HepG2 (cell line): Measurements from ENCODE around the gene ZNF282. TPM values are rescaled to one million over a fixed set of nuclear protein-coding genes. Genes with fewer than 3 reads are reported as not detected.
A peak's percentile ranks its signal among the peaks of the same experiment; 100 is the strongest.

Experiments used
- CEBPG ChIP-seq: IDR thresholded peaks from 2 replicates; pipeline ENCODE4 v1.6.1; 2016
- CHD2 ChIP-seq: IDR thresholded peaks from 2 replicates; pipeline ENCODE4 v1.6.1; 2011; ENCODE audit warnings: low read depth, low read length, improper control_type of control experiment
- EHMT2 ChIP-seq: fragments of 200-600 bp; sonication (generic); IDR thresholded peaks from 2 replicates; pipeline ENCODE4 v1.7.0; 2017; ENCODE audit warnings: antibody characterized with exemption, low read depth, low read length, borderline replicate concordance
- FOSL2 ChIP-seq: sonication (generic); formaldehyde crosslinking; IDR thresholded peaks from 2 replicates; pipeline ENCODE4 v1.4.0; 2020; ENCODE audit warnings: missing genetic modification reagents
- GABPB1 ChIP-seq: IDR thresholded peaks from 2 replicates; pipeline ENCODE4 v1.6.1; 2016; ENCODE audit warnings: mild to moderate bottlenecking, missing genetic modification reagents, moderate library complexity, missing compliant biosample characterization
- MXD4 ChIP-seq: IDR thresholded peaks from 2 replicates; pipeline ENCODE4 v1.6.1; 2016; ENCODE audit warnings: mild to moderate bottlenecking, missing biosample characterization, missing genetic modification reagents
- NFATC3 ChIP-seq: sonication (generic); formaldehyde crosslinking; IDR thresholded peaks from 2 replicates; pipeline ENCODE4 v1.5.1; 2020; ENCODE audit warnings: mild to moderate bottlenecking, missing genetic modification reagents
- NPAS2 ChIP-seq: sonication (generic); formaldehyde crosslinking; IDR thresholded peaks from 2 replicates; pipeline ENCODE4 v1.8.0; 2022; ENCODE audit warnings: mild to moderate bottlenecking, missing genetic modification reagents, borderline replicate concordance
- NR3C1 ChIP-seq: sonication (generic); formaldehyde crosslinking; IDR thresholded peaks from 2 replicates; pipeline ENCODE4 v1.4.0; 2020; ENCODE audit warnings: missing genetic modification reagents
- ONECUT2 ChIP-seq: sonication (generic); formaldehyde crosslinking; IDR thresholded peaks from 2 replicates; pipeline ENCODE4 v1.4.0; 2020; ENCODE audit warnings: missing genetic modification reagents
- RBM22 ChIP-seq: fragments of 200-400 bp; formaldehyde crosslinking; optimal IDR thresholded peaks from 2 replicates; pipeline ENCODE3; 2017; ENCODE audit warnings: mild to moderate bottlenecking, low read length, moderate library complexity
- TEAD2 ChIP-seq: sonication (generic); formaldehyde crosslinking; IDR thresholded peaks from 2 replicates; pipeline ENCODE4 v1.9.0; 2021; ENCODE audit warnings: missing genetic modification reagents
- XRCC5 ChIP-seq: fragments of 200-400 bp; formaldehyde crosslinking; optimal IDR thresholded peaks from 2 replicates; pipeline ENCODE3; 2017; ENCODE audit warnings: mild to moderate bottlenecking, low read length
- ZBTB21 ChIP-seq: sonication (generic); formaldehyde crosslinking; IDR thresholded peaks from 2 replicates; pipeline ENCODE4 v1.4.0; 2020; ENCODE audit warnings: missing genetic modification reagents
- ZC3H13 ChIP-seq: sonication (generic); formaldehyde crosslinking; IDR thresholded peaks from 2 replicates; pipeline ENCODE4 v1.8.1; 2023; ENCODE audit warnings: mild to moderate bottlenecking, missing genetic modification reagents, moderate library complexity
- ZNF263 ChIP-seq: sonication (generic); formaldehyde crosslinking; IDR thresholded peaks from 2 replicates; pipeline ENCODE4 v1.4.0; 2020; ENCODE audit warnings: missing genetic modification reagents
- ZNF550 ChIP-seq: sonication (generic); formaldehyde crosslinking; IDR thresholded peaks from 2 replicates; pipeline ENCODE4 v1.4.0; 2020; ENCODE audit warnings: mild to moderate bottlenecking, missing genetic modification reagents, borderline replicate concordance
- ZNF790 ChIP-seq: sonication (generic); formaldehyde crosslinking; IDR thresholded peaks from 2 replicates; pipeline ENCODE4 v1.8.0; 2022; ENCODE audit warnings: missing genetic modification reagents, mild to moderate bottlenecking, borderline replicate concordance
- ZNF878 ChIP-seq: sonication (generic); formaldehyde crosslinking; IDR thresholded peaks from 2 replicates; pipeline ENCODE4 v1.8.1; 2023; ENCODE audit warnings: mild to moderate bottlenecking, missing genetic modification reagents, moderate library complexity
- polyA plus RNA-seq, 8 experiments: library from polyadenylated mRNA; depleted of rRNA in 3 of 8; stranded (reverse) in 7 of 8; unstranded in 1 of 8; fragments of >200 nt; fragmentation: Illumina TruSeq in 4 of 8; extraction: Trizol in 4 of 8; gene quantifications; 2 replicates each; pipeline versions ENCODE4 v1.2.1 to v1.2.3, GENCODE V29; 2011 to 2016; ENCODE audit warnings: low read depth in 4 of 8, missing spikeins in 1 of 8, mixed read lengths in 1 of 8; ENCODE audit not compliant: insufficient read depth in 1 of 8
- total RNA-seq, 5 experiments: library from RNA; depleted of rRNA; stranded (reverse); fragments of >200 nt; fragmentation: Illumina TruSeq; extraction: Trizol; gene quantifications; 2 replicates each; pipeline ENCODE4 v1.2.3, GENCODE V29; 2016; ENCODE audit warnings: low read depth in 1 of 5
- TF ChIP-seq, protein P1 (sequence below): sonication (generic); formaldehyde crosslinking; IDR thresholded peaks from 2 replicates; pipeline ENCODE4 v1.8.1; 2023; ENCODE audit warnings: mild to moderate bottlenecking, missing genetic modification reagents
- TF ChIP-seq, protein P2 (sequence below): IDR thresholded peaks from 2 replicates; pipeline ENCODE4 v1.6.1; 2016; ENCODE audit warnings: control low read depth
- TF ChIP-seq, protein P3 (sequence below): sonication (generic); formaldehyde crosslinking; conservative IDR thresholded peaks from 2 replicates; pipeline ENCODE4 v1.4.0; 2020; ENCODE audit warnings: missing genetic modification reagents
- TF ChIP-seq, protein P4 (sequence below): sonication (generic); formaldehyde crosslinking; IDR thresholded peaks from 2 replicates; pipeline ENCODE4 v1.4.0; 2020; ENCODE audit warnings: missing genetic modification reagents; ENCODE audit errors: not compliant biosample characterization
- TF ChIP-seq, protein P5 (sequence below): sonication (generic); formaldehyde crosslinking; conservative IDR thresholded peaks from 2 replicates; pipeline ENCODE4 v1.8.0; 2022; ENCODE audit warnings: missing genetic modification reagents
- TF ChIP-seq, protein P6 (sequence below): sonication (generic); formaldehyde crosslinking; IDR thresholded peaks from 2 replicates; pipeline ENCODE4 v1.4.0; 2020; ENCODE audit warnings: mild to moderate bottlenecking, missing genetic modification reagents

Gene ZNF282
- total and polyA plus RNA-seq, 2 of the 13 experiments (the other 11 are each of a cell fraction or from before 2014, with no cell fraction given), result 9.1 to 20.9 TPM

DNA sequence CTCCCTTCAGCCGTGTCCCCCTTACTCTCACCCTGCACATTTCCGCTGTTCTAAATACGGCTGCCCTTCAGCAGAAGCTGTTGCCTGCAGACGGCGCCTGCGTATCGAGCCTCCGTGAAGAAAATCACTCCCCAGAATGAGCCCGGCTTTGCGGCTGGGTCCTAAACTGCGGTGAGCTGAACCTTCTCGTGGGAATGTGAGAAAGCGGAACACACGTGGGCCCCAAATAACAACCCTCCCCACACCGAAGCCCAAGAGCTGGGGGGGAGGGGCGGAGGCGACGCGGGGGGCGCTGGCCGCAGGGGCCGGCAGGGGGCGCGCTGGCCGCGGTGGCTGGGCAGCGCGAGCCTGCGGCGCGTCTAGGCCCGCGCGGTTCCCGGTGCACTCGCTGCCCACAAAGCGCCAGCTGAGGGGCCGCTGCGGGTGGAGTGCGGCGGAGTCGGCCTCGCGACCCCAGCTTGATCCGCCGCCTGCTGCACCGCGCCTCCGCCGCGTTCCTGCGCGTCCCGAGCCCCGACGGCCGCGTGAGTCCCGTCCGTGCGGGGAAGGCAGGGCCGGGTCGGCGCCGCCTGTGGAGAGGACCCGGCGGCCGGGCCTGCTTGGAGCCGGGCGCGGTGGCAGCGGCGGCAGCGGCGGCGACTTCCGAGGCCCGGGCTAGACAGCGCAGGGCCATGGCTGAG, 48.1 kb upstream of the ZNF282 start, which contains the start of gene ZNF398 (continued):
- no peak for TF ChIP-seq ZNF790 (CRISPR knock-in tag)
- no peak for TF ChIP-seq XRCC5
- TF ChIP-seq NFATC3 (CRISPR knock-in tag), result no peak
- TF ChIP-seq, protein P1, sequence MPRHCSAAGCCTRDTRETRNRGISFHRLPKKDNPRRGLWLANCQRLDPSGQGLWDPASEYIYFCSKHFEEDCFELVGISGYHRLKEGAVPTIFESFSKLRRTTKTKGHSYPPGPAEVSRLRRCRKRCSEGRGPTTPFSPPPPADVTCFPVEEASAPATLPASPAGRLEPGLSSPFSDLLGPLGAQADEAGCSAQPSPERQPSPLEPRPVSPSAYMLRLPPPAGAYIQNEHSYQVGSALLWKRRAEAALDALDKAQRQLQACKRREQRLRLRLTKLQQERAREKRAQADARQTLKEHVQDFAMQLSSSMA (CRISPR knock-in tag), result no peak
- no peak for TF ChIP-seq ZC3H13 (CRISPR knock-in tag)
- TF ChIP-seq ZNF550 (CRISPR knock-in tag), result no peak
- peak; percentile 43 for TF ChIP-seq GABPB1 (CRISPR knock-in tag)
- TF ChIP-seq ZBTB21 (CRISPR knock-in tag), result no peak
- no peak for TF ChIP-seq FOSL2 (CRISPR knock-in tag)
- TF ChIP-seq ZNF878, result no peak
- TF ChIP-seq, protein P2, sequence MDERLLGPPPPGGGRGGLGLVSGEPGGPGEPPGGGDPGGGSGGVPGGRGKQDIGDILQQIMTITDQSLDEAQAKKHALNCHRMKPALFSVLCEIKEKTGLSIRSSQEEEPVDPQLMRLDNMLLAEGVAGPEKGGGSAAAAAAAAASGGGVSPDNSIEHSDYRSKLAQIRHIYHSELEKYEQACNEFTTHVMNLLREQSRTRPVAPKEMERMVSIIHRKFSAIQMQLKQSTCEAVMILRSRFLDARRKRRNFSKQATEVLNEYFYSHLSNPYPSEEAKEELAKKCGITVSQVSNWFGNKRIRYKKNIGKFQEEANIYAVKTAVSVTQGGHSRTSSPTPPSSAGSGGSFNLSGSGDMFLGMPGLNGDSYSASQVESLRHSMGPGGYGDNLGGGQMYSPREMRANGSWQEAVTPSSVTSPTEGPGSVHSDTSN (CRISPR knock-in tag), result no peak
- TF ChIP-seq, protein P3, sequence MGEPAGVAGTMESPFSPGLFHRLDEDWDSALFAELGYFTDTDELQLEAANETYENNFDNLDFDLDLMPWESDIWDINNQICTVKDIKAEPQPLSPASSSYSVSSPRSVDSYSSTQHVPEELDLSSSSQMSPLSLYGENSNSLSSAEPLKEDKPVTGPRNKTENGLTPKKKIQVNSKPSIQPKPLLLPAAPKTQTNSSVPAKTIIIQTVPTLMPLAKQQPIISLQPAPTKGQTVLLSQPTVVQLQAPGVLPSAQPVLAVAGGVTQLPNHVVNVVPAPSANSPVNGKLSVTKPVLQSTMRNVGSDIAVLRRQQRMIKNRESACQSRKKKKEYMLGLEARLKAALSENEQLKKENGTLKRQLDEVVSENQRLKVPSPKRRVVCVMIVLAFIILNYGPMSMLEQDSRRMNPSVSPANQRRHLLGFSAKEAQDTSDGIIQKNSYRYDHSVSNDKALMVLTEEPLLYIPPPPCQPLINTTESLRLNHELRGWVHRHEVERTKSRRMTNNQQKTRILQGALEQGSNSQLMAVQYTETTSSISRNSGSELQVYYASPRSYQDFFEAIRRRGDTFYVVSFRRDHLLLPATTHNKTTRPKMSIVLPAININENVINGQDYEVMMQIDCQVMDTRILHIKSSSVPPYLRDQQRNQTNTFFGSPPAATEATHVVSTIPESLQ (CRISPR knock-in tag), result no peak
- TF ChIP-seq NR3C1 (CRISPR knock-in tag), result no peak; the same call in 1 of the 2 replicates
- TF ChIP-seq CHD2, result 0 out of 2 replicates have a peak, but pooled peaks have one; percentile 25
- TF ChIP-seq, protein P4, sequence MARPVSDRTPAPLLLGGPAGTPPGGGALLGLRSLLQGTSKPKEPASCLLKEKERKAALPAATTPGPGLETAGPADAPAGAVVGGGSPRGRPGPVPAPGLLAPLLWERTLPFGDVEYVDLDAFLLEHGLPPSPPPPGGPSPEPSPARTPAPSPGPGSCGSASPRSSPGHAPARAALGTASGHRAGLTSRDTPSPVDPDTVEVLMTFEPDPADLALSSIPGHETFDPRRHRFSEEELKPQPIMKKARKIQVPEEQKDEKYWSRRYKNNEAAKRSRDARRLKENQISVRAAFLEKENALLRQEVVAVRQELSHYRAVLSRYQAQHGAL (CRISPR knock-in tag), result no peak
- no peak for TF ChIP-seq TEAD2 (CRISPR knock-in tag)
- TF ChIP-seq RBM22, result peak; percentile 37
- no peak for TF ChIP-seq ONECUT2 (CRISPR knock-in tag)
- TF ChIP-seq, protein P5, sequence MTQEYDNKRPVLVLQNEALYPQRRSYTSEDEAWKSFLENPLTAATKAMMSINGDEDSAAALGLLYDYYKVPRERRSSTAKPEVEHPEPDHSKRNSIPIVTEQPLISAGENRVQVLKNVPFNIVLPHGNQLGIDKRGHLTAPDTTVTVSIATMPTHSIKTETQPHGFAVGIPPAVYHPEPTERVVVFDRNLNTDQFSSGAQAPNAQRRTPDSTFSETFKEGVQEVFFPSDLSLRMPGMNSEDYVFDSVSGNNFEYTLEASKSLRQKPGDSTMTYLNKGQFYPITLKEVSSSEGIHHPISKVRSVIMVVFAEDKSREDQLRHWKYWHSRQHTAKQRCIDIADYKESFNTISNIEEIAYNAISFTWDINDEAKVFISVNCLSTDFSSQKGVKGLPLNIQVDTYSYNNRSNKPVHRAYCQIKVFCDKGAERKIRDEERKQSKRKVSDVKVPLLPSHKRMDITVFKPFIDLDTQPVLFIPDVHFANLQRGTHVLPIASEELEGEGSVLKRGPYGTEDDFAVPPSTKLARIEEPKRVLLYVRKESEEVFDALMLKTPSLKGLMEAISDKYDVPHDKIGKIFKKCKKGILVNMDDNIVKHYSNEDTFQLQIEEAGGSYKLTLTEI (CRISPR knock-in tag), result no peak
- TF ChIP-seq NPAS2, result no peak
- TF ChIP-seq CEBPG (CRISPR knock-in tag), result no peak
- TF ChIP-seq EHMT2, result no peak
- TF ChIP-seq, protein P6, sequence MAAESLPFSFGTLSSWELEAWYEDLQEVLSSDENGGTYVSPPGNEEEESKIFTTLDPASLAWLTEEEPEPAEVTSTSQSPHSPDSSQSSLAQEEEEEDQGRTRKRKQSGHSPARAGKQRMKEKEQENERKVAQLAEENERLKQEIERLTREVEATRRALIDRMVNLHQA (CRISPR knock-in tag), result no peak
- peak; percentile 35; the same call in 1 of the 2 replicates for TF ChIP-seq MXD4 (CRISPR knock-in tag)
- TF ChIP-seq ZNF263 (CRISPR knock-in tag), result 0 out of 2 replicates have a peak, but pooled peaks have one; percentile 22
